Limb (tissue), 2 donors: ENCODE data around the gene DRD5.
"Not testable (repeated sequence)": the region's sequence is repeated elsewhere in the genome, so short reads cannot be mapped to it uniquely, and the experiment has no call there.

Experiments
- DNase-seq, 2 donors: peaks; one replicate each; pipeline ENCODE4 v3.0.0-alpha.2; 2016; ENCODE audit errors: extremely low spot score in 2 of 2

Gene DRD5

DNA sequence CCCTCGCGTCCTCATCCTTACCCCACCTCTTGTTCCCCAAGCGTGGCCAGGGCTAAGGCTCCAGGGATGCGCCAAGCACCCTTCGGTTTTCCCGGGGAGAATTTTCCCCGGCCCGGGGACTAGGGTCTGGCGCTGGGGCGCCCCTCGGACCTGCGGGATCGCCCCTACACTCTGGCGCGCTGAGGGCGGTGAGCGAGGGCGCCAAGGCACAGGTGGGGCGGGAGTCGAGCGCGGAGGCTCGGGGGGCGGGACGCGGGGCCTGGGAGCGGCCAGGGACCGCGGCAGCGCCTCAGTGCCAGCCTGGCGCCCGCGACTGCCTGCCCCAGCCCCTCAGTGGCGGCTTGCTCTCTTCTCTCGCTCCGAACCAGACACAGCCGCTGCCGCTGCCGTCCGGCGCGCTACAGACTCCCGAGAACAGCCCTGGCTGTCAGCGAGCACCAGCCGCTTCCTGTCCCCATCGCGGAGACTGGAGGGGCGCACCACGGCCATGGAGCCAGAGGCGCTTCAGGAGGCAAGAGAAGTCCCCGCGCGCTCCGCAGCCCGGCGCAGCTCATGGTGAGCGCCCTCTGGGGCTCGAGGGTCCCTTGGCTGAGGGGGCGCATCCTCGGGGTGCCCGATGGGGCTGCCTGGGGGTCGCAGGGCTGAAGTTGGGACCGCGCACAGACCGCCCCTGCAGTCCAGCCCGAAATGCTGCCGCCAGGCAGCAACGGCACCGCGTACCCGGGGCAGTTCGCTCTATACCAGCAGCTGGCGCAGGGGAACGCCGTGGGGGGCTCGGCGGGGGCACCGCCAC, at the start of gene DRD5:
Gene DRD5 (plus strand): TSS at position 292 of the 793 bp plus-strand sequence. CDS start 396 bp downstream, at position 688.
- peak in 1 of 2 donors; percentile 46 for DNase-seq

DNA sequence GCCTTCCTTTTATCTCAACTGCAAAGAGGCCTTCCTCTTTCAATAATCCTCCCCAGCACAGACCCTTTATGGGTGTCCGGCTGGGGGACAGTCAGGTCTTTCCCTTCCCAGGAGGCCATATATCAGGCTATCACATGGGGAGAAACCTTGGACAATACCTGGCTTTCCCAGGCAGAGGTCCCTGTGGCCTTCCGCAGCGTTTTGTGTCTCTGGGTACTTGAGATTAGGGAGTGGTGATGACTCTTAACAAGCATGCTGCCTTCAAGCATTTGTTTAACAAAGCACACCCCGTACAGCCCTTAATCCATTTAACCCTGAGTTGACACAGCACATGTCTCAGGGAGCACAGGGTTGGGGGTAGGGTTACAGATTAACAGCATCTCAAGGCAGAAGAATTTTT, 49.2 kb upstream of the DRD5 start:
- not testable (repeated sequence) for DNase-seq

DNA sequence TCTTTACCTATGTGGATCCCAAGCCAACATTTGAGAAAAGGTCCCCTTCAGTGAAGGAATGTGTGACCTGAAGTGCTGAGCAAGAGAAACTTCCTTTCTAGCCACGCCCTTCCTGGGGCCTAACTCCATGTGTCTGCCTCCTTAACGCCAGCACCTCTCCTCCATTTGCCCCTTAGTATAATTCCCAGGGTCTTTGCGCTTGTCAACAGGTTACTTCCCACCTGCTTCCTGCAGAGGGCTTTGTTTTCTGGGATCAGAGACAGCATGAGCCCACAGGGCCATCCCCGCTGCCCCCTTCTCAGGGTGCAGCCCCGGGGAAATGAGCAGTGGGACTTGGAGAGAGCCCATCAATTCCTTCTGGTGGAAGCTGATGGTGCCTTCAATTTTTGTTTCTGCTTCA, 45.9 kb upstream of the DRD5 start:
- DNase-seq = no peak

DNA sequence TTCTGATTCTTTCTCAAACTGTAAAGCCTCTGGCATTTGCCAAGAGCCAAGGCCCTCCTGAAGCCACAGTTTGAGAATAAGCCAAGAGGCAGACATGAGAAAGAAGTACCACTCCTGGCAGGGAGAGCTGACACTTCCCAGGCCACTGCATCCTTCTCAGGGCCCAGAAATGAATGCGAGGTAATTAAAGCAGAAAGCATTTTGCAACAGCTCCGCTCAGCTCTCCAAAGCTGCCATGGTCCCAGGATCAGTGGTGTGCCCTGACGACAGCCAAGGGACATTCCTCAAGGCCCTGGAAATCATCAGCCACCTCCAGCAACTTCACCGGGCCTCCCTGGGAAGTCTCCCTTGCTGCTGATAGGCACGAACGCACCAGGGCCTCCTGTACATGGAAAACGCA, 44.2 kb upstream of the DRD5 start:
- not testable (repeated sequence) for DNase-seq

DNA sequence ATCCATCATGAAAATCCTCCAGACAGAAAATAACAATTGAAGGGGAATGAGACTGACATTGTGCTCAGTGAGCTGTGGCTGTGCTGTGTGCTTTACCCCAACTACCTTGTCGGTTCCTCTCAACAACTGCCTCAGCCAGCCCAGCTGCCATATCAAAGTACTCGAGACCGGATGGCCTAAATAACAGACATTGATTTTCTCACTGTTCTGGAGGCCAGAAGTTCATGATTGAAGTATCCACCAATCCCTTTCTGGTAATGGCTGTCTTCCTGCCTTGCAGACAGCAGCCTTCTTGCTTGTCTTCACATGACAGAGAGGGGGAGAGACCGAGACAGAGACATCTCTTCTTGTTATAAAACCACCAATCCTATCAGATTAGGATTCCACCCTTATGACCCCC, 37.6 kb upstream of the DRD5 start:
- not testable (repeated sequence) for DNase-seq

DNA sequence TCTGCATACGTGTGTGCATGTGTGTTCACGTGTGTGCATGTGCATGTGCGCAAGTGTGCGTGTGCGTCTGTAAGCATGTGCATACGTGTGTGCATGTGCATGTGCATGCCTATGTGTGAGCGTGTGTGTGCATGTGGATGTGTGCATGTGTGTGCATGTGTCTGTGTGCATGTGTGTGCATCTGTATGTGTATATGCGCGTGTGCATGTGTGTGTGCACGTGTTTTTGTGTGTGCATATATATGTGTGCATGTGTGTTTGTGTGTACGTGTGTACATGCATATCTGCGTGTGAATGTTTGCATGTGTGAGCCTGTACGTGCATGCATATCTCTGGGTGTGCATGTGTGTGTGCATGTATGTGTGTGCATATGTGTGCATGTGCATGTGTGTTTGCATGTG, 35.7 kb upstream of the DRD5 start:
- DNase-seq = no peak

DNA sequence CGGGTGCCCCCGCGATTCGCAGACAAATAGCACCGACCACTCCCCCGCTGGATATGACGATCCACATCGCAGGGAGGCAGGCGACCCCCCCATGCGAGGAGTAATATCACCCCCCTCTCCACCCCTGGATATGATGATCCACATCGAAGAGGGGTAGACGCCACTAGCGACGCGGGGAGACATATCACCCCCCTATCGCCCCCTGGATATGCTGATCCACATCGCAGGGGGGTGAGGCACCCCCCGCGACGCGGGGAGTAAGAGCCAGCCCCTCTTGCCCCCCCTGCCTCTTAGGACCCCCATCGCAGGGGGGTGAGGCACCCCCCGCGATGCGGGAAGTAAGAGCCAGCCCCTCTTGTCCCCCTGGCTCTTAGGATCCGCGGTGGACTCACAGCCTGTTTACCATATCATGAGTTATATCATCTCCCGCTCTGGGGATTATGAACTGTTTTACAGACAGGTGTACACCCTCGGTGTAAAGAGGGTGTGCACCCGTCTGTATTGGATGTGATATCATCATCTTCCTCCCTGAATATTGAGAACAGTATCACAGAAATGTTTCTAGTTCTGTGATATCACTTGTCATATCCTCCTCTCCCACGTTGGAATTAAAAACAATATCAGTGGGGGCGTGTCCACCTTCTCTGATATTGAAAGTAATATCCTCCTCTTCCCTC, 22.7 kb upstream of the DRD5 start:
- no peak for DNase-seq

DNA sequence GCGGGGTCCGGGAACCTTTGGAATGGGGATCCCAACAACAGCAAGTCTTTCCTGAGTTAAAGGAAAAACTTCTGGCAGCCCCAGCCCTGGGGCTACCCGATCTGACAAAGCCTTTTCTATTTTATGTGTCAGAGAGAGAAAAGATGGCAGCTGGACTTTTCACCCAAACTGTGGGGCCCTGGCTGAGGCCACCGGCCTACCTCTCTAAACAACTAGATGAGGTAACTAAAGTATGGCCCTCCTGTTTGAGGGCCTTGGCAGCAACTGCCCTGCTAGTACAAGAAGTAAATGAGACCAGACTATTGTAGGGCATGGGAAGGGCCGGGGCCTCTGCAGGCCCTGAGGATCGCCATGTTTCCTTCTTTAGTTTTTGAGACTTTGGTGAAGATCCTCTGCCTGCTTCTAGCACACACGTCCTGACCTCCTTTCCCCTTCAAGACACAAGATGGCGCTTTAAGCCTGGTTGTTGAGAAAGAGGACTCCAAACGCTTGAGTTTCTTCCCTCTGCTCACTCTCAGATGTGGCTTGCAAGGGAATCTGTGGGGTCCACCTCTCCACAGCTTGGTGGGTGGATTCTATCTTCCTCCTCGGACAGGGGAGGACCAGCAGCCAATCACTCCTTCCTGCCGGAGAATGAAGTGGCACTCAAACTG, 18.5 kb upstream of the DRD5 start:
- DNase-seq = peak; percentile 72 to 74

DNA sequence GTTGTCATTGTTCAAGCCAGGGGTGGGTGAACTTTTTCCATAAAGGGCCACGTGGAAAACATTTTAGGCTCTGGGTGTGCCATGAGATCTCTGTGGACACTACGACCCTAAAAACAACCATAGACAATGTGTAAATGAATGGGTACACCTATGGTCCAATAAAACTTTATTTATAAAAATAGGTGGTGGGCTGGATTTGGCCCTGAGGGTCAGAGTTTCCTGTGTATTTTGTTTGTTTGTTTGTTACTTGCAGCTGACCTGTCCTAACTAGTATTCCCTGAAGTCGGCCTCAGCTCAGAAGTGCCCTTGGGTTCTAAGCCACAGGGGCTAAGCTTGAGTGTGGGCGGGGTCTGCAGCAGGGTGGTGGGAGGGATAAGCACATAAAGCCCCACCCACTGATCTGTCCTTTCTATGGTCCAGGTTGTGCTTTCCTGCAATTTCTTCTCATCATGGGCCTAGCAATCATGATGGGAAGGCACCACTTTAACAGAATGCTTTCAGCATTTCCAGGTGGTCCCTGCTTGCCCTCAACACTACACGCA, 17.2 kb upstream of the DRD5 start:
- DNase-seq = no peak

DNA sequence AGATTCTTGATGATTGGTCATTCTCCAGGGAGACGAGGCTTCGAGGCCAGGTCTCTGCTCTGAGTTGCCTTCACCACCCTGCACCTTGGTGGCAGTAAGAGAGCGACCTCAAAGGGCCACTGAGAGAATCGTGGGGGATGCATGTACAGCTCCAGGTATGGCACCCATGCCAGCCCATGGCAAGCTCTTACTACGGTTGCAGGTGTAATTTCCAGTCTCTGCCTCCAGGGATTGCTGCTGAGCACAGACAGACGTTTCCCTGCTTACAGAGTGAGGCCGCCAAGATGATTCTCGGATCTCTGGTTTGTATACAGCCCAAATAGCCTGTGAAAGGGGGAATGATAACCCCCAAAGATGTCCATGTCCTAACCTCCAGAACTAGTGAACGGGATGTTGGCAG, 16.3 kb upstream of the DRD5 start:
- DNase-seq = no peak

DNA sequence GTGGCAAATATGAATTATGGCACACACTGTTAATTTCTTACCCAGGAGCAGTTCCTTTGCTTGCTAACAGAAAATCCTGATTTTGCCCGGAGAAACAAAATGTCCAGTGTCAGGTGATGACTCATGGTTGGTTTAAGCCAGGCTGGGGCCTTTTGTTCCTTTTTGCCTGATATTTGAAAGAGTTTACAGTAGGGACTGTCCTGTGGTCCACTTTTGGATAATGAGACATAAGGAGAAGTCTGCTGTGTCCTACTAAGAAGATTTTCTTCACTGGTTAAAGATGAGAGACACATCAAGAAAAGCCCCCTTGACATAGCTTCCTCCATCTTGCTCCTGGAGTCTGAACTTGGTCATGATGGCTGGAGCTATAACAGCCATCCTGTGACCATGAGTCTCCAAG, 12.1 kb upstream of the DRD5 start:
- DNase-seq = no peak

DNA sequence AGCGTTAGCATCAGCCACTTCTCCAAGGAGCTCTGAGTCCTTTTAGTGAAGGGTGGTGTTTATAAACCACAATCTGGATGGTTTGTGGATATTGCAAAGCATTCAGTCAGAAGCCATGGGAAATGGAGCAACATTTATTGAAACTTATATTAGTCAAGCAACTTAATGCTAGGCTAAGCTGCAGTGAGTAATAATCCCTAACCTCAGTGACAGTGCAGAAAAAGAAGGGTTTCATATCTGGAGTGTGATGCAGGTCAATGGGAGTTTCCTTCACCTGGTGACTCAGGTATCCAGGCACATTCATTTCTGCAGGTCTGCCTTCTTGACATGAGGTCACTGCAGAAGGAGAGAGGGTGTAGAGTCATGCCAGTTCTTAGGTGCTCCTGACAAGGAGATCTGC, 10.4 kb upstream of the DRD5 start:
- no peak for DNase-seq

DNA sequence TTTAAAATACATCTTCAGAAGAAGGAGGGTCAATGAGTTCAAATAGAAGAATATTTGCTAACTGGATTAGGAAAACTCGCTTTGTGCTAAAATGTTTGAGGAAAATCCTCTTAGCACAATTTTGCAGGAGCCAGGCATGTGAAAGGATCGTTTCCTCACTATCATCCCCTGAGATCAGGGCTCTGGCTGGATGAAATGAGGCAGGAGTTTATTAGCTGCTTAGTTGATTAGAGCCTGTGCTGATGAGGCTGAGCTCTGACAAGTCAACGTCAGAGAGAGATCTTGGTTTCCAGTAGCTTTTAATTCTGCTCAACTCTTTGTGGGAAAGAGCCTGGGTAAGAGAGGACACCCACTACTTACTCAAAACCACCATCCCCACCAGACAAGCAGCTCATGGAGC, 8.0 kb upstream of the DRD5 start:
- DNase-seq = no peak

DNA sequence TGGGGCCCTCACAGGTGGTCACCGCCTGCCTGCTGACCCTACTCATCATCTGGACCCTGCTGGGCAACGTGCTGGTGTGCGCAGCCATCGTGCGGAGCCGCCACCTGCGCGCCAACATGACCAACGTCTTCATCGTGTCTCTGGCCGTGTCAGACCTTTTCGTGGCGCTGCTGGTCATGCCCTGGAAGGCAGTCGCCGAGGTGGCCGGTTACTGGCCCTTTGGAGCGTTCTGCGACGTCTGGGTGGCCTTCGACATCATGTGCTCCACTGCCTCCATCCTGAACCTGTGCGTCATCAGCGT, 652 bp downstream of the DRD5 start:
- DNase-seq = no peak

DNA sequence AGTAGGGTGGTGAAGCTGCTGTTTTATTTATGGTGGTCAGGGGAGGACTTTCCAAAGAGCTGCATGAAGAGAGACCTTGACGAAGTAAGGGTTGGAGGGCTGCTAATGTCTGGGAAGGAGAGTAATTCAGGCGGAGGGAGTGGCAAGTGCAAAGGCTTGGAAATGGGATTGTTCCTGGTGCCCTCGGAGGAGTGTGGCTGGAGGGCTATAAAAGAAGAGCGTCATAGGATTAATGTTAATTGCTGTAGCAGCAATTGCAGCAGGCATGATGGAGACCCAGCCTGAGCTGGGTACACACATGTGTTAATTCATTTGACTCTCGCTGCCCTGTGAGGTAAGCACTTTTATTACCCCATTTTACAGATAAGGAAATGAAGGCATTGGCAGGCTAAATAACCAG, 4.5 kb downstream of the DRD5 start:
- not testable (repeated sequence) for DNase-seq

DNA sequence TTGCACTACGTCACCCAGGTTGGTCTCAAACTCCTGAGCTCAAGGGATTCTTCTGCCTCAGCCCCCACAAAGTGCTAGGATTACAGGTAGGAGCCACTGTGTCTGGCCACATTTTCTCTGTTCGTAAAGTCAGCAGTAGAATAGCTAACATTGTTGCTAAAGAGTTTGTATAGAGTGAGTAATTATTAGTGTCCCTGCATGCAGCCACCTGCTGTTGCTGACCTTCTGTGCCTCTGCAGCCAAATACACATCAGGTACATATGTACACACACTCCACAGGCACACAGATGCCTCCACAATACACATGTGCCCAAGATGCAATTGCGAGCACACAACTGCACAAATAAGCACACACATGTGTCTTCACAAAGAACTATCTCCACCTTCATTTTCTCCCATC, 10.9 kb downstream of the DRD5 start:
- no peak for DNase-seq

DNA sequence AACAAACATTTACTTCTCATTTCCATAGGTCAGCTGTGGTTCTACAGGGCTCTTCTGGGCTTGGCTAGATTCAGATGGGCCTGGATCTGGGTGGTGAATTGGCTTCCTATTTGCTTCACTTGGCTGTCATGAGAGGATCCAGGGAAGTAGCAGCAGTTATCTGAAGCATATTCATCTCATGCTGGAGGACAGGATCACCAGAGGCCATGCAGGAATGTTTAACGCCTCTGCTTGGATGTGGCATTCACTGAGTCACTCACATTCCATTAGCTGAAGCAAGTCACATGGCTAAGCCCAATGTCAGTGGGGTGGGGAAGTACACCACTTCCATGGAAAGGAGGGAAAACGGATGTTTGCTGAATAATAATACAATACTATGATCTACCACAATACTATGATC, 15.2 kb downstream of the DRD5 start:
- not testable (repeated sequence) for DNase-seq

DNA sequence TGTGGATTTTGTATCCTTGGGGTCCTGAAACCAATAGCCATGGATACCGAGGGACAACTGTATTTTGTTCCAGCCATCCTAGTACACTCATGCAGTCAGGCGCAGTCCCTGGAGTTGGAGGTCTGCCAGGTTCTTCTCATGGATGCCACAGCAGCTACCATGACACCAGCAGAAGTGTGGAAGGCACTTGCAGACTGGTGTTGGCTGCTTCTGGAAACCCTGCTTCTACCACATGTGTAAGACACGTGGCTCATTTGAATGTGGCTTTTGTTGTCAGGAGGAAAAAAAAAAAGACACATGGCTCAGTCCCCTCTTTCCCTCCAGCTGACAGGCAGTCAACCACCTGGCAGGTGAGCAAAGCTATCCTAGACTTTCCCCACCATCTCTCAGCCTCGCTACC, 19.4 kb downstream of the DRD5 start:
- no peak for DNase-seq

DNA sequence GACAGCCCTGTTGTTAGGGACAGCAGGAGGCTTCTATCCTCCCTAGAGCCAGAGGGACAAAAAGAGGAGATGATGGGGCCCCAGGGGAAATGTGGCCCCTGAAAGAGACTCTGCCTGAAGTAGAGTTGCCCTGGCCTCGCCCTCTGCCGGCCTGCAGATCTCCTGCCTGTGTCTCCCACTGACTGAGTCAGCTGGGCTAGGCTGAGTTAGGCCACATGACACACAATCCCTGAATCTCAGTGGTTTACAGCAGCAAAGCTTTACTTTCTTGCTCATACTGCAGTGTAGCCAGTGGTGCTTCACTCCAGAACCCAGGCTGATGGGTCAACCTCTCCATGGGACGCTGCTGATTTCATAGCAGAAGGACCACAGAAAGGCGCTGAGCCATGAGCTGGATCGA, 23.5 kb downstream of the DRD5 start:
- no peak for DNase-seq

DNA sequence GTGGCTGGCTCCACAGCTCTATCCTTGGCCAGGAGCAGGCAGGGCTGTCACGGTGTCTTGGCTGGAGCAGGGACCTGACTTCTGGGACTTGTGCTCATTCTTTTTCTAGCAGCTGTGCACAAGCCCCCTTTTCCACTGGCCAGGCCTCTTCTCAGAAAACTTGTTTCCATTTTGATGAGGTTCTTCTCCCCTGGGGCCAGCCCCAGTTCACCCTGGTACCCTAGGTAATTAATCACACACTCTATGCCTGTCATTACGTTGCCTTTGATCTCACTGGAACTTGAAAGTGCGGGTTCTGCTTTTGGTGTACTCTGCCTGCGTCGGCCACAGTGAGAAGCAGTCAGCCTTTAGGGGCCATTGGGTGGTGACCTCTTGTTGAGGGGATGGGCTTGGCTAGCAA, 26.6 kb downstream of the DRD5 start:
- no peak for DNase-seq

DNA sequence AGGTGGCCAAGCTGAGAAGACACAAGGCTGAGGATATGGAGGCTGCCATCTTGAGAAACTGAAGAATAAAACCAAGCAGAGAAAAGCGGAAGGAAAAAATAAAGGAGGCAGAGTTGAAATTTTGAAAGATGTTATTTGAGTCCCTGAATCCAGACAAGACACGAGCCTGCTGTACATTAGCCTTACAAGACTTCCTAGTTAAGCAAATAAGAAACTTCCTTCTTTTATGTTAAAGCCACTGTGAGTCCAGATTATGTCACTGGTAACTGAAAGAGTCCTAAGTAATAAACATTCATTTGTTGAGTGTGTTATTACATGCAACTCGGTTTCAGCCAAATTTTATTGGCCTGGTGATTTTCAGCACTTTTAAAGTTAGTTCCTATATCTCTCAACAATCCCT, 30.4 kb downstream of the DRD5 start:
- DNase-seq = no peak

DNA sequence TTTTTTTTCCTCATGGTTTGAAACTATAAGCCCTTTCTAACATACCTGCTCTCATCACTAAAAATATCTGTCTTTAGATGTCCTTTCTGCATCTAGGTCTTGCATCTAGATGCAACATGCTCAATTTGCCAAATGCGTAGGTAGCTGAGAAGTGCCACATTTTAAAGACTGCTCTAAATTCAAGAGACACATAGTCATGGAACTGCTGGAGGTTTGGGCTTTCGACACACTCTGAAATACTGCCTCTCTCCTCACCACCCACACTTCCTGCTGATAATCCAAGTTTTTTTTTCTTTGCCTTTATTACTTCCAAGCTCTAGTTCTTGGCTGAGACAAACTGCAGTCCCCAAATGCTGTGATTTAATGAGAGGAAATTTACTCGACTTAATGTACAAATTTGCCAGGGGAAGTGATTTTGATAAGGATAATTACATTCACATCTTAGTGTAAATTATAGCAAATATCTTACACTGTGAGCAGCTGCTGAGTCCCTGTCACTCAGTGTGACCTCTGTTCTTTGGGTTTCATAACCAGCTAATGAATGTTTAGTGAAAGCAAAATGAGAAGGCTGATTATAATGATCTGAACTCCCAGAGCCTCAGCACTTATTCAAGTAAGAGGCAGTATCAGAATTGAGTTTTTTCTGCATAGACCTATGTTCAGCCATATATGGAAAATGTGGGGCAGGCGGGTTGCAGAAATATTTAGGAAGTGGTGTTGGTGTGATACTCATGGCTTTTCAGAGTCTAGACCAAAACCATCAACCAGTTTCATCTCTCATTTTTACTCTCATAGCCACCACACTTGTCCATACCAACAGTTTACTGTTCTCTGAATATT, 31.3 kb downstream of the DRD5 start:
- no peak for DNase-seq
